Keratinocyte (primary cell): ENCODE data around the gene SWT1.

ENCODE experiments used
- EZH2 ChIP-seq: IDR thresholded peaks from one replicate; pipeline ENCODE4 v1.6.1; 2012; ENCODE audit warnings: inconsistent platforms, mild to moderate bottlenecking, low read length, moderate library complexity
- TF ChIP-seq, protein P1 (sequence below), 3 experiments: IDR thresholded peaks in 1 of 3; conservative IDR thresholded peaks in 1 of 3; optimal IDR thresholded peaks in 1 of 3; 2 replicates in 2 of 3; 3 replicates in 1 of 3; pipeline versions ENCODE3 to v1.5.1; 2011; ENCODE audit warnings: low read length in 3 of 3, mild to moderate bottlenecking in 3 of 3, moderate library complexity in 2 of 3, control low read depth in 1 of 3, inconsistent platforms in 1 of 3; ENCODE audit not compliant: insufficient read depth in 2 of 3; ENCODE audit errors: extremely low read depth in 1 of 3

DNA sequence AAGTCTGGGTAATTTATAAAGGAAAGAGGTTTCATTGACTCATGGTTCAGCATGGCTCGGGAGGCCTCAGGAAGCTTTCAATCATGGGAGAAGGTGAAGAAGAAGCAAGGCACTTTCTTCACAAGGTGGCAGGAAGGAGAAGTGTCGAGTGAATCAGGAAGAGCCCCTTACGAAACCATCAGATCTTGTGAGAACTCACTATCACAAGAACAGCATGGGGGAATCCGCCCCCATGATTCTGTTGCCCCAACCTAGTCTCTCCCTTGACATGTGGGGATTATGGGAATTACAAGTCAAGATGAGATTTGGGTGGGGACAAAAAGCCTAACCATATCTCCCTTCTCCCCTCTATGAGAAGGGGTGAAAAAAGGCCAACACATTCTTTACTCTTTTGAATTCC, 171.3 kb downstream of the SWT1 start:
- TF ChIP-seq, protein P1, sequence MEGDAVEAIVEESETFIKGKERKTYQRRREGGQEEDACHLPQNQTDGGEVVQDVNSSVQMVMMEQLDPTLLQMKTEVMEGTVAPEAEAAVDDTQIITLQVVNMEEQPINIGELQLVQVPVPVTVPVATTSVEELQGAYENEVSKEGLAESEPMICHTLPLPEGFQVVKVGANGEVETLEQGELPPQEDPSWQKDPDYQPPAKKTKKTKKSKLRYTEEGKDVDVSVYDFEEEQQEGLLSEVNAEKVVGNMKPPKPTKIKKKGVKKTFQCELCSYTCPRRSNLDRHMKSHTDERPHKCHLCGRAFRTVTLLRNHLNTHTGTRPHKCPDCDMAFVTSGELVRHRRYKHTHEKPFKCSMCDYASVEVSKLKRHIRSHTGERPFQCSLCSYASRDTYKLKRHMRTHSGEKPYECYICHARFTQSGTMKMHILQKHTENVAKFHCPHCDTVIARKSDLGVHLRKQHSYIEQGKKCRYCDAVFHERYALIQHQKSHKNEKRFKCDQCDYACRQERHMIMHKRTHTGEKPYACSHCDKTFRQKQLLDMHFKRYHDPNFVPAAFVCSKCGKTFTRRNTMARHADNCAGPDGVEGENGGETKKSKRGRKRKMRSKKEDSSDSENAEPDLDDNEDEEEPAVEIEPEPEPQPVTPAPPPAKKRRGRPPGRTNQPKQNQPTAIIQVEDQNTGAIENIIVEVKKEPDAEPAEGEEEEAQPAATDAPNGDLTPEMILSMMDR (optimal IDR thresholded peaks at IDR 0.05 in 1 of 3, IDR thresholded peaks at IDR 0.05 in 1 of 3, conservative IDR thresholded peaks at IDR 0.05 in 1 of 3; ENCODE audit: extremely low read depth in 1 of 3, insufficient read depth in 2 of 3, low read length in 3 of 3) = no peak
- TF ChIP-seq EZH2 = no peak
